Osteocyte (in vitro differentiated cells): ENCODE data around the gene CACNA1A. TPM values are rescaled to one million over a fixed set of nuclear protein-coding genes. Genes with fewer than 3 reads are reported as not detected.

ENCODE experiments used
- DNase-seq: peaks from one replicate; pipeline ENCODE4 v3.0.0; 2021; ENCODE audit warnings: mixed read lengths; ENCODE audit not compliant: unreplicated experiment; ENCODE audit errors: extremely low spot score
- H3K27ac Mint-ChIP-seq: one replicate; pipeline ENCODE4 v1.8.0; 2021; ENCODE audit warnings: mild to moderate bottlenecking, mixed read lengths; ENCODE audit not compliant: unreplicated experiment
- H3K27me3 Mint-ChIP-seq: one replicate; pipeline ENCODE4 v1.8.0; 2021; ENCODE audit warnings: mixed read lengths; ENCODE audit not compliant: unreplicated experiment
- H3K36me3 Mint-ChIP-seq: one replicate; pipeline ENCODE4 v1.8.0; 2021; ENCODE audit warnings: mixed read lengths; ENCODE audit not compliant: unreplicated experiment
- H3K4me1 Mint-ChIP-seq: one replicate; pipeline ENCODE4 v1.8.0; 2021; ENCODE audit warnings: mixed read lengths; ENCODE audit not compliant: unreplicated experiment
- H3K4me3 Mint-ChIP-seq: one replicate; pipeline ENCODE4 v1.8.0; 2021; ENCODE audit warnings: mild to moderate bottlenecking, moderate library complexity, mixed read lengths; ENCODE audit not compliant: unreplicated experiment
- H3K9me3 Mint-ChIP-seq: one replicate; pipeline ENCODE4 v1.8.0; 2021; ENCODE audit warnings: mixed read lengths; ENCODE audit not compliant: unreplicated experiment
- total RNA-seq: library from RNA; stranded (reverse); gene quantifications from 2 replicates; pipeline ENCODE4 v1.2.1, GENCODE V29; 2021
- TF ChIP-seq, protein P1 (sequence below): fragments of 200-600 bp; sonication (generic); IDR thresholded peaks from 2 replicates; pipeline ENCODE4 v1.5.0; 2021; ENCODE audit warnings: antibody characterized with exemption, mild to moderate bottlenecking, moderate library complexity

The CACNA1A gene
- total RNA-seq, 1 donor from 2014 or later: 2.3 TPM

DNA sequence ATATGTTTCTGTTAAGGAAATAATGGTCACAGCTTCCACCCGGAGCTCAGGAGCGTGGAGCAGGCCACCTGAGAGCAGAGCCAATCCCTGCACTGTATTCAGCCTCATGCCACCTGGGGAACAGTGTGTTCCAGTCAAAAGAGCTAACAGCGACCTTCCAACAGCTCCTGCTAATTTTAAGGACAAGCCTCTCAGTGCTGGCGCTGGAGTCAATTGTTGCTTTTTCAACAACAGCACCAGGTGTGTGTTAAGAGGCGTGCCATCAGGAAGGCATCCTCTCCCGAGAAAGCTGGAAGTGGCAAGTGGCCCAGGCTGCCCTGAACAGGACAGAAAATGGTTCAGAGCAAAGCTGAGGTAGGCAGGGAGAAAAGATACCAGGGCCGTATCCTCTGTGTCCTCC, 102.0 kb downstream of the CACNA1A start:
- DNase-seq: no peak
- Mint-ChIP-seq H3K27me3 (no peaks in the 10 kb centered on the region), H3K27ac (no peak overlapping the region), H3K4me3 (no peak overlapping the region), H3K4me1 (peaks cover 4% of the 10 kb centered on the region), H3K36me3 (no peaks in the 10 kb centered on the region), H3K9me3 (peaks cover 9% of the 10 kb centered on the region)
- TF ChIP-seq, protein P1, sequence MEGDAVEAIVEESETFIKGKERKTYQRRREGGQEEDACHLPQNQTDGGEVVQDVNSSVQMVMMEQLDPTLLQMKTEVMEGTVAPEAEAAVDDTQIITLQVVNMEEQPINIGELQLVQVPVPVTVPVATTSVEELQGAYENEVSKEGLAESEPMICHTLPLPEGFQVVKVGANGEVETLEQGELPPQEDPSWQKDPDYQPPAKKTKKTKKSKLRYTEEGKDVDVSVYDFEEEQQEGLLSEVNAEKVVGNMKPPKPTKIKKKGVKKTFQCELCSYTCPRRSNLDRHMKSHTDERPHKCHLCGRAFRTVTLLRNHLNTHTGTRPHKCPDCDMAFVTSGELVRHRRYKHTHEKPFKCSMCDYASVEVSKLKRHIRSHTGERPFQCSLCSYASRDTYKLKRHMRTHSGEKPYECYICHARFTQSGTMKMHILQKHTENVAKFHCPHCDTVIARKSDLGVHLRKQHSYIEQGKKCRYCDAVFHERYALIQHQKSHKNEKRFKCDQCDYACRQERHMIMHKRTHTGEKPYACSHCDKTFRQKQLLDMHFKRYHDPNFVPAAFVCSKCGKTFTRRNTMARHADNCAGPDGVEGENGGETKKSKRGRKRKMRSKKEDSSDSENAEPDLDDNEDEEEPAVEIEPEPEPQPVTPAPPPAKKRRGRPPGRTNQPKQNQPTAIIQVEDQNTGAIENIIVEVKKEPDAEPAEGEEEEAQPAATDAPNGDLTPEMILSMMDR: no peak

DNA sequence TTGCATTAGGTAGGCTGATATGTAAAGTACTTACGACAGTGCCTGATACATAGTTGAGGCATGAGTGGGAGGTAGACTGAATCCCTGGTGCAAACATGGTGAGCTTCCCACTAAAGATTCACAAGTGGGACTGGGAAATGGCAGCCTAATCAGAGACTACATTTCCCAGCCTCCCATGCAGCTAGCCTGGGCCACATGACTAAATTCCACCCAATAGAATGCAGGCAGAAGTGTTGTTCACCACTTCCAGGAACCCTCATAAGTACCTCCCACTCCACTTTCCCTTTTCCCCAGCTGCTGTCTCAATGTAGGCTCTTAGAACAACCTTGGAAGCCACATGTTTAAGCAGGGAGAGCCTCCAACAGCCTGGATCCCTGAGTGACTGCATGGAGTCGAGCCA, 104.9 kb downstream of the CACNA1A start:
- Mint-ChIP-seq H3K27ac (no peak overlapping the region), H3K36me3 (no peaks in the 10 kb centered on the region), H3K4me3 (no peak overlapping the region), H3K9me3 (peaks cover 12% of the 10 kb centered on the region), H3K4me1 (peaks cover 13% of the 10 kb centered on the region), H3K27me3 (no peaks in the 10 kb centered on the region)
- DNase-seq: no peak
- TF ChIP-seq, protein P1: no peak

DNA sequence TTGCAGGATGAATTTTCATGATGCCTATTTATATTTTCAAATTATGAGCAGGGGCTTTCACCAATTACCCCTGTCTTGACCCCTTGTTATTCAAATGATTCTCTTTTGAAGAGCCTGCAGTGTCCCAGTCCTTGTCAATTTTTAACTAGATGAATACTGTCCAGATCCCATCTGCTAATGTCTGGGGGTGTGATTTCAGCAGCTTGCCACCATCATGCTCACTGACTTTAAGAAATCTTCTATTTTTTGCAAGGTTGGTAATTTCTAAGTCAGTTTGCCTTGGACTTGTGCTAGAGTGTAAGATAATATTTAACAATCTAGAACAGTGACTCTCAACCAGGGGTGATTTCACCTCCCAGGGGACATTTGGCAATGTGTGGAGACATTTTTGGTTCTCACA, 106.0 kb downstream of the CACNA1A start:
- Mint-ChIP-seq H3K9me3 (peaks cover 12% of the 10 kb centered on the region), H3K27ac (no peak overlapping the region), H3K4me1 (peaks cover 13% of the 10 kb centered on the region), H3K36me3 (no peaks in the 10 kb centered on the region), H3K4me3 (no peak overlapping the region), H3K27me3 (no peaks in the 10 kb centered on the region)
- no peak for DNase-seq
- TF ChIP-seq, protein P1: no peak

DNA sequence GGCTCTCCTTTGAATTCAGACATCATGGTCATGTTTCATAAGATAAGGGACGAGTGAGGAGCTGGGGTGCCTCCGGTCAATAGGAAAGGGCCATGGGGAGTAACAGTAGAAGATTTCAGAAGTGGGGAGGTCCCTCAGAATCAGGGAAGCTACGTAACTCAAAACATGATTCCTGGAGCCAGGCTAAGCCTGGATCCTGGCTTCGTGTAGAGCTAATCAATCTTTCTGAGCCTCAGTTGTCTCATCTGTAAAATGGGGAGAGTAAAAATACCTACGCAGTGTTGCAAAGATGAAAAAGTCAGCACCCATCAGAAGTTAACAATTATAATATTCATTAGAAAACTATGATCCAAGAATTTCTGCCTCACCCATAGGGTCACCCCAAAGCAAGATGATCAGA, 106.5 kb downstream of the CACNA1A start:
- no peaks in the 10 kb centered on the region for H3K36me3 Mint-ChIP-seq
- no peak overlapping the region for H3K27ac Mint-ChIP-seq
- no peak for DNase-seq
- peaks cover 12% of the 10 kb centered on the region for H3K9me3 Mint-ChIP-seq
- no peaks in the 10 kb centered on the region for H3K27me3 Mint-ChIP-seq
- TF ChIP-seq, protein P1: no peak
- H3K4me3 Mint-ChIP-seq: no peak overlapping the region
- H3K4me1 Mint-ChIP-seq: peaks cover 13% of the 10 kb centered on the region

DNA sequence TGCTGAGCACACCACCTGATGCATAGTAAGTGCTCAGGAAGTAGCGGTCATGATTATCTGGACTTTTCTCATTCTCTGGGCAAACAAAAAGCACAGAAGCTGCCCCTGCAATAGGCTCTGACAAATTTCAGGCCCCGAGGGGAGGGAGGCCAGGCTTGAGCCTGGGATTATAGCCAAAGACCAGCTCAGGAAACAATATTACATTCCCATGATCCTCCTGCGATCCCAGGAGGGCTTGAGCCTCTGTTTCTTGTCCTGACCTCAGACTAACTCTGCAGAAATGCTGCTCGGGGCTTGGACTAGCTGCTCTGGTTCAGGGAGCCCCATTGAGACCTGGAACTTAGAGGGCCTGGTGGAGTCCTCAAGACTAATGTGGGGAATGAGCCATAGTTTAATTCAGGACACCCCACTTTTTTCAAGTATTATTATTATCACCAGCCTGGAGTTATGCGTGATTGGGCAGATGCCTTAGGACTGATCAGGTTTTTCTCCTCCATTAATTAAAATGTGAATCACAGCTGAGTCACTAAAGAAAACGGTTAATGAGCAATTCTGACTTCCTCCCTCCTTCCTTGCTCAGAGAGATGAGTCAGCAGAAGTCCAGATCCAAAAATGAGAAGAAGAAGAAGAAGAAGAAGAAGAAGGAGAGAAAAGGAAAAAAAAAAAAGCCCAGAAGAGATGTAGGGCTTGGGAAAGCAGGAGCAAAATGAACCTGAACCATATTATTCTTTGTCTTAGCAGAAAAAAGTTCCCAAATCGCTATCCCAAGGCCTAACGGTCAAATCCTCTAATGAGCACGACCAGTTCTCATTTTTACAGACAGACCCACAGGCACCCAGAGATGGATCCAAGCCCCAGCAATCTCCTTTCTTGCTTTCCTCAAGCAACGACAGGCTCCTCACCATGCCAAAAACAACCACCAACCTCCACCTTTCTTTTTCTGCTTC, 107.2 kb downstream of the CACNA1A start:
- no peak for DNase-seq
- Mint-ChIP-seq H3K36me3 (no peaks in the 10 kb centered on the region), H3K27me3 (no peaks in the 10 kb centered on the region), H3K4me1 (peaks cover 13% of the 10 kb centered on the region), H3K9me3 (peaks cover 12% of the 10 kb centered on the region), H3K4me3 (no peak overlapping the region), H3K27ac (peak overlapping the region; percentile 36)
- TF ChIP-seq, protein P1: no peak
